Neural progenitor cell (in vitro differentiated cells): Measurements from ENCODE around the gene PGK1.
"Not testable (repeated sequence)": the region's sequence is repeated elsewhere in the genome, so short reads cannot be mapped to it uniquely, and the experiment has no call there.

Experiments used
- EZH2 ChIP-seq: fragments of 200-600 bp; sonication (generic); IDR thresholded peaks from 2 replicates; pipeline ENCODE4 v1.6.1; 2017; ENCODE audit warnings: antibody characterized with exemption, mild to moderate bottlenecking, moderate library complexity
- TF ChIP-seq, protein P1 (sequence below): fragments of 200-600 bp; sonication (generic); IDR thresholded peaks from 2 replicates; pipeline ENCODE4 v1.5.1; 2017; ENCODE audit warnings: antibody characterized with exemption, mild to moderate bottlenecking

DNA sequence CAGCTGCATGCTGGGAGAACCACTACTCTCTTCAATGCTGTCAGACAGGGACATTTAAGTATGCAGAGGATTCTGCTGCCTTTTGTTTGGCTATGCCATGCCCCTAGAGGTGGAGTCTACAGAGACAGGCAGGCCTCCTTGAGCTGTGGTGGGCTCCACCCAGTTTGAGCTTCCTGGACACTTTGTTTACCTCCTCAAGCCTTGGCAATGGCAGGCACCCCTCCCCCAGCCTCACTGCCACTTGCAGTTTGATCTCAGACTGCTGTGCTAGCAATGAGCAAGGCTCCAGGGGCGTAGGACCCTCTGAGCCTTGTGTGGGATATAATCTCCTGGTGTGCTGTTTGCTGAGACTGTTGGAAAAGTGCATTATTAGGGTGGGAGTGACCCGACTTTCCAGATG lies 53.3 kb downstream of the PGK1 start:
- TF ChIP-seq, protein P1, sequence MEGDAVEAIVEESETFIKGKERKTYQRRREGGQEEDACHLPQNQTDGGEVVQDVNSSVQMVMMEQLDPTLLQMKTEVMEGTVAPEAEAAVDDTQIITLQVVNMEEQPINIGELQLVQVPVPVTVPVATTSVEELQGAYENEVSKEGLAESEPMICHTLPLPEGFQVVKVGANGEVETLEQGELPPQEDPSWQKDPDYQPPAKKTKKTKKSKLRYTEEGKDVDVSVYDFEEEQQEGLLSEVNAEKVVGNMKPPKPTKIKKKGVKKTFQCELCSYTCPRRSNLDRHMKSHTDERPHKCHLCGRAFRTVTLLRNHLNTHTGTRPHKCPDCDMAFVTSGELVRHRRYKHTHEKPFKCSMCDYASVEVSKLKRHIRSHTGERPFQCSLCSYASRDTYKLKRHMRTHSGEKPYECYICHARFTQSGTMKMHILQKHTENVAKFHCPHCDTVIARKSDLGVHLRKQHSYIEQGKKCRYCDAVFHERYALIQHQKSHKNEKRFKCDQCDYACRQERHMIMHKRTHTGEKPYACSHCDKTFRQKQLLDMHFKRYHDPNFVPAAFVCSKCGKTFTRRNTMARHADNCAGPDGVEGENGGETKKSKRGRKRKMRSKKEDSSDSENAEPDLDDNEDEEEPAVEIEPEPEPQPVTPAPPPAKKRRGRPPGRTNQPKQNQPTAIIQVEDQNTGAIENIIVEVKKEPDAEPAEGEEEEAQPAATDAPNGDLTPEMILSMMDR: not testable (repeated sequence)
- TF ChIP-seq EZH2: not testable (repeated sequence)
